Suprapubic skin (tissue), 3 donors: Measurements from ENCODE around the gene HIRA.

Source experiments
- POLR2A ChIP-seq, 2 donors: fragments of 450-650 bp; IDR thresholded peaks; one replicate each; pipeline ENCODE4 v1.6.1; 2017; ENCODE audit warnings: antibody characterized with exemption in 2 of 2, mild to moderate bottlenecking in 2 of 2, moderate library complexity in 2 of 2
- TF ChIP-seq, protein P1 (sequence below), 2 donors: fragments of 200-600 bp in 1 of 2; fragments of 450-650 bp in 1 of 2; sonication (generic) in 1 of 2; IDR thresholded peaks; one replicate each; pipeline ENCODE4 v1.5.1; 2016 to 2019; ENCODE audit warnings: antibody characterized with exemption in 2 of 2, mild to moderate bottlenecking in 1 of 2, moderate library complexity in 1 of 2

DNA sequence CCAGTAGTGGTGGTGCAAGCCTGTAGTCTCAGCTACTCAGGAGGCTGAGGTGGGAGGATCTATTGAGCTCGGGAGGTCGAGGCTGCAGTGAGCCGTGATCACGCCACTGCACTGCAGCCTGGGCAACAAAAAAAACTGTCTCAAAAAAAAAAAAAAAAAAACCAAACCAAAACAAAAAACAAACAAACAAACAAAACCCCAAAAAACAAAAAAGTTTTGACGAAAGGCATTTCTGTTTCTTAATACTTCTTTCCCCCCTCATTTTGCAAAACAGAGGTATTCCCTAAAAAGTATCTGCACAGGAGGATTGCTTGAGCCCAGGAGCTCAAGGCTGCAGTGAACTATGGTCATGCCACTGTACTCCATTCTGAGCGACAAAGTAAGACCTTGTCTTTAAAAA, 11.2 kb downstream of the HIRA start:
- TF ChIP-seq, protein P1, sequence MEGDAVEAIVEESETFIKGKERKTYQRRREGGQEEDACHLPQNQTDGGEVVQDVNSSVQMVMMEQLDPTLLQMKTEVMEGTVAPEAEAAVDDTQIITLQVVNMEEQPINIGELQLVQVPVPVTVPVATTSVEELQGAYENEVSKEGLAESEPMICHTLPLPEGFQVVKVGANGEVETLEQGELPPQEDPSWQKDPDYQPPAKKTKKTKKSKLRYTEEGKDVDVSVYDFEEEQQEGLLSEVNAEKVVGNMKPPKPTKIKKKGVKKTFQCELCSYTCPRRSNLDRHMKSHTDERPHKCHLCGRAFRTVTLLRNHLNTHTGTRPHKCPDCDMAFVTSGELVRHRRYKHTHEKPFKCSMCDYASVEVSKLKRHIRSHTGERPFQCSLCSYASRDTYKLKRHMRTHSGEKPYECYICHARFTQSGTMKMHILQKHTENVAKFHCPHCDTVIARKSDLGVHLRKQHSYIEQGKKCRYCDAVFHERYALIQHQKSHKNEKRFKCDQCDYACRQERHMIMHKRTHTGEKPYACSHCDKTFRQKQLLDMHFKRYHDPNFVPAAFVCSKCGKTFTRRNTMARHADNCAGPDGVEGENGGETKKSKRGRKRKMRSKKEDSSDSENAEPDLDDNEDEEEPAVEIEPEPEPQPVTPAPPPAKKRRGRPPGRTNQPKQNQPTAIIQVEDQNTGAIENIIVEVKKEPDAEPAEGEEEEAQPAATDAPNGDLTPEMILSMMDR (IDR thresholded peaks at IDR 0.05), result no peak
- no peak for TF ChIP-seq POLR2A (IDR thresholded peaks at IDR 0.05)
